Measurements from ENCODE around the gene RGS6. TPM values are rescaled to one million over a fixed set of nuclear protein-coding genes. Genes with fewer than 3 reads are reported as not detected.

Gene RGS6
- total RNA-seq, 1 donor from 2014 or later: 2.4 TPM

DNA sequence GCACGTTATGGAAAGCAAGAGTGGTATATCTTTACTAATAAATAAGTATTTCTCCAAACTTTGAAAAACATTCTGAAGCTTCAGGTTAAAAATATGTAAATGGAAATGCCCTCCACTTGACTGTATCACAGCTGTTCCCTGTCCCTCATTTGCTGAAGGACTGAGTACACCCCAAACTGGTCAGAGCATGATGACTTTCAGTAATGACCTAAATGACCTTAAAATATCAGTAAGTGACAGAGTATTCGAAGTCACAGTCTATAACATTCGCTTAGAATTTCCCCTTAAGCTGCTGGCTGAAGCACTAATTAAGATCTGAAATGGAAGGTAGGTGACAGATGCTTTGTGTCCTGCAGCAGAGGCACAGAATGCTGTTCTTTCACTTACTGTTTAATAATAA, 191.5 kb downstream of the RGS6 start:
- Mint-ChIP-seq H3K4me1 (ENCODE audit: low read depth) (peaks cover 5% of the 10 kb centered on the region), H3K36me3 (ENCODE audit: low read depth) (no peaks in the 10 kb centered on the region), H3K27me3 (ENCODE audit: insufficient read depth) (peaks cover 17% of the 10 kb centered on the region), H3K27ac (no peak overlapping the region), H3K9me3 (no peaks in the 10 kb centered on the region), H3K4me3 (no peak overlapping the region)
- DNase-seq (ENCODE audit: low spot score): no peak
- intact Hi-C loops (cut with micrococcal nuclease): no loop called here

GRCh38 chr14:72124171-72124570, 191.9 kb downstream of the RGS6 start:
- H3K36me3 Mint-ChIP-seq (ENCODE audit: low read depth): no peaks in the 10 kb centered on the region
- DNase-seq (ENCODE audit: low spot score): no peak
- H3K4me1 Mint-ChIP-seq (ENCODE audit: low read depth): peaks cover 6% of the 10 kb centered on the region
- H3K27ac Mint-ChIP-seq: no peak overlapping the region
- intact Hi-C loops (cut with micrococcal nuclease): no loop called here
- H3K4me3 Mint-ChIP-seq: no peak overlapping the region
- peaks cover 17% of the 10 kb centered on the region for H3K27me3 Mint-ChIP-seq (ENCODE audit: insufficient read depth)
- no peaks in the 10 kb centered on the region for H3K9me3 Mint-ChIP-seq

- Mint-ChIP-seq H3K4me1 (ENCODE audit: low read depth) (peaks cover 6% of the 10 kb centered on the region), H3K9me3 (no peaks in the 10 kb centered on the region), H3K36me3 (ENCODE audit: low read depth) (no peaks in the 10 kb centered on the region)
Observed at GRCh38 chr14:72126091-72126490, 193.9 kb downstream of the RGS6 start.

DNA sequence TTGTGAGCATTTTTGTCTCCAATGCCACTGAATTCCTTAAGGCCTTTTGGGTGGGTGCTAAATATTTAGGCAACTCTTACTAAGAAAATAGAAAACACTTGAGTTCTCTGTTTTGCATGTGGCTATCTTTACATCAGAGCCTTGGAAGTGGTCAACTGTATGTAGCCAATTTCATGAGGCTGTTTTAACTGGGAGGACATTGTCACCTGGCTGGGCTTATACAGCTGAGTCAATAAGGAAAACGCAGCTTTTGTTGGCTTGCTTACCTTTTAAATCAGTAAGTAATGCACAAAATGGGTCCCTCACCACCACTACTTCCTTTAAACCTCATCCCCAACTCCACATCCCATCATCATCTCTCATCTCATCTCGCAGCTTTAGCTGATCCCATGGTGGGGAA, 194.3 kb downstream of the RGS6 start:
- H3K9me3 Mint-ChIP-seq: no peaks in the 10 kb centered on the region
- no peak overlapping the region for H3K27ac Mint-ChIP-seq
- no peak for DNase-seq (ENCODE audit: low spot score)
- peaks cover 6% of the 10 kb centered on the region for H3K4me1 Mint-ChIP-seq (ENCODE audit: low read depth)
- peaks cover 19% of the 10 kb centered on the region for H3K27me3 Mint-ChIP-seq (ENCODE audit: insufficient read depth)
- intact Hi-C loops (cut with micrococcal nuclease): no loop called here
- H3K36me3 Mint-ChIP-seq (ENCODE audit: low read depth): no peaks in the 10 kb centered on the region
- H3K4me3 Mint-ChIP-seq: no peak overlapping the region

More at GRCh38 chr14:72126091-72126490, 193.9 kb downstream of the RGS6 start:
- DNase-seq (ENCODE audit: low spot score): no peak
- H3K27me3 Mint-ChIP-seq (ENCODE audit: insufficient read depth): peaks cover 18% of the 10 kb centered on the region
- intact Hi-C loops (cut with micrococcal nuclease): no loop called here
- no peak overlapping the region for H3K27ac Mint-ChIP-seq
- no peak overlapping the region for H3K4me3 Mint-ChIP-seq

DNA sequence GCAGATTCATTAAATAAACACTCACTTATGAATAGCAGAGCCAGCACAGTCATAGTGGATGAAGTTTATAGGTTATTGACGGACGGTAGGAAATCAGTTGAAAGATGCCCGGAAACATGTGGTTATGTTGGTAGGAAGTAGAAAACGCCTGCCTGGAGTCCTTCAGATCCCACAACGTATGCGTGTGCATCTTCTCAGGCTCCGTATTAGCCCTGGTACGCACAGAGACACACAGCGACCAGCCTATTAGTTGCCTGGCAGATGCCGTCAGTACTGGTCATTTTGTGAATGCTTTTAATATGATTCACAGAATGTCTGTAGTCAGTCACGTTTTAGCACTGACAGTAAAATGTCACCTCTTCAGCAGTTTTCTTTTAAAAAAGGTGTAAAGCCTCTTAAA, 196.4 kb downstream of the RGS6 start:
- no peak overlapping the region for H3K27ac Mint-ChIP-seq
- peaks cover 6% of the 10 kb centered on the region for H3K4me1 Mint-ChIP-seq (ENCODE audit: low read depth)
- H3K27me3 Mint-ChIP-seq (ENCODE audit: insufficient read depth): peaks cover 24% of the 10 kb centered on the region
- no peak overlapping the region for H3K4me3 Mint-ChIP-seq
- no peaks in the 10 kb centered on the region for H3K9me3 Mint-ChIP-seq
- no peaks in the 10 kb centered on the region for H3K36me3 Mint-ChIP-seq (ENCODE audit: low read depth)
- intact Hi-C loops (cut with micrococcal nuclease): no loop called here
- no peak for DNase-seq (ENCODE audit: low spot score)

DNA sequence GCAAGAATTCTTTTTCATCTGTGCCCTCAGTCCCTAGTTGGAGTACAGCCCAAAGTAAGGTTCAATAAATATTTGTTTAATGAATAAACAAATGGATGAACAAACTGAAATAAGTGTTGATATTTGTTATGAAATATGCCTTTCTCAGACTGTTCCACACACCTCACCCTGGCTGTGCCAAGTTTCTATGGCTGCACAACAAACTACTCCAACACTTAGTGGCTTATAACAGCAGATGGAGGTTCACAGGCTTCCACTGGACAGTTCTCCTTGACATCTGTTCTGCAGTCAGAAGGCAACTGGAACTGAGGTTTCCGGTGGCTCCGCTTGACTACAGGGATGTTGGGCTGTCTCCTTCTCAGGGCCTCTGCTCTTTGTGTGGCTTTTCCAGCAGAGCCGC, 197.1 kb downstream of the RGS6 start:
- Mint-ChIP-seq H3K27ac (no peak overlapping the region), H3K4me1 (ENCODE audit: low read depth) (peaks cover 6% of the 10 kb centered on the region), H3K27me3 (ENCODE audit: insufficient read depth) (peaks cover 26% of the 10 kb centered on the region), H3K9me3 (no peaks in the 10 kb centered on the region), H3K4me3 (no peak overlapping the region), H3K36me3 (ENCODE audit: low read depth) (no peaks in the 10 kb centered on the region)
- no peak for DNase-seq (ENCODE audit: low spot score)
- intact Hi-C loops (cut with micrococcal nuclease): no loop called here

DNA sequence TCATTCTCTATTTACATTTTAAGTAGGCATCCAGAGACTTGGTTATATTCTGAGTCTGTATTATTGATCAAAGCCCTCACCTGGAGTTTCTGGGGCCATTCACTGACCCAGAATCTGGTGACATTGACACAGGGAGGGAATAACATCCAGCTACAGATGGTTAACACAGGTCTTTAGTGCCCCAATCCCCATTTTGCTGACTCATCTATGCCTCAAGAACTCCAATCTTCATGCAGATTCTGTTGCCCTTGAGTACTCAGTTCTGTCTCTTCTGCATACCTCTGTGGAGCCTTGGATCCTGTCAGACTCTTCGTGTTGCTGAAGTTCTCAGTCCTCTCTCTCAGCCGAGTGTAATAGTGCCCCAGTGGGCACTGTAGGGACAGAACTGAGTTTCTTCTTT, 208.9 kb downstream of the RGS6 start:
- H3K27me3 Mint-ChIP-seq (ENCODE audit: insufficient read depth): peaks cover 2% of the 10 kb centered on the region
- no peaks in the 10 kb centered on the region for H3K36me3 Mint-ChIP-seq (ENCODE audit: low read depth)
- DNase-seq (ENCODE audit: low spot score): no peak
- H3K9me3 Mint-ChIP-seq: no peaks in the 10 kb centered on the region
- H3K27ac Mint-ChIP-seq: no peak overlapping the region
- no peaks in the 10 kb centered on the region for H3K4me1 Mint-ChIP-seq (ENCODE audit: low read depth)
- intact Hi-C loops (cut with micrococcal nuclease): no loop called here
- no peak overlapping the region for H3K4me3 Mint-ChIP-seq

GRCh38 chr14:72142328-72142727, 210.1 kb downstream of the RGS6 start:
- peaks cover 2% of the 10 kb centered on the region for H3K27me3 Mint-ChIP-seq (ENCODE audit: insufficient read depth)
- intact Hi-C loops (cut with micrococcal nuclease): no loop called here
- no peaks in the 10 kb centered on the region for H3K36me3 Mint-ChIP-seq (ENCODE audit: low read depth)
- H3K27ac Mint-ChIP-seq: no peak overlapping the region
- H3K4me1 Mint-ChIP-seq (ENCODE audit: low read depth): no peaks in the 10 kb centered on the region
- DNase-seq (ENCODE audit: low spot score): no peak
- no peak overlapping the region for H3K4me3 Mint-ChIP-seq
- no peaks in the 10 kb centered on the region for H3K9me3 Mint-ChIP-seq

- Mint-ChIP-seq H3K27ac (no peak overlapping the region), H3K9me3 (no peaks in the 10 kb centered on the region), H3K4me3 (no peak overlapping the region), H3K4me1 (ENCODE audit: low read depth) (no peaks in the 10 kb centered on the region), H3K36me3 (ENCODE audit: low read depth) (no peaks in the 10 kb centered on the region), H3K27me3 (ENCODE audit: insufficient read depth) (no peaks in the 10 kb centered on the region)
- intact Hi-C loops (cut with micrococcal nuclease): no loop called here
- DNase-seq (ENCODE audit: low spot score): no peak
Observed at GRCh38 chr14:72146241-72146640, 214.0 kb downstream of the RGS6 start.

- DNase-seq (ENCODE audit: low spot score): no peak
- intact Hi-C loops (cut with micrococcal nuclease): no loop called here
- Mint-ChIP-seq H3K4me1 (ENCODE audit: low read depth) (no peaks in the 10 kb centered on the region), H3K9me3 (no peaks in the 10 kb centered on the region), H3K36me3 (ENCODE audit: low read depth) (no peaks in the 10 kb centered on the region), H3K4me3 (no peak overlapping the region), H3K27ac (no peak overlapping the region), H3K27me3 (ENCODE audit: insufficient read depth) (peaks cover 4% of the 10 kb centered on the region)
Observed at GRCh38 chr14:72154645-72155378, 222.6 kb downstream of the RGS6 start.

DNA sequence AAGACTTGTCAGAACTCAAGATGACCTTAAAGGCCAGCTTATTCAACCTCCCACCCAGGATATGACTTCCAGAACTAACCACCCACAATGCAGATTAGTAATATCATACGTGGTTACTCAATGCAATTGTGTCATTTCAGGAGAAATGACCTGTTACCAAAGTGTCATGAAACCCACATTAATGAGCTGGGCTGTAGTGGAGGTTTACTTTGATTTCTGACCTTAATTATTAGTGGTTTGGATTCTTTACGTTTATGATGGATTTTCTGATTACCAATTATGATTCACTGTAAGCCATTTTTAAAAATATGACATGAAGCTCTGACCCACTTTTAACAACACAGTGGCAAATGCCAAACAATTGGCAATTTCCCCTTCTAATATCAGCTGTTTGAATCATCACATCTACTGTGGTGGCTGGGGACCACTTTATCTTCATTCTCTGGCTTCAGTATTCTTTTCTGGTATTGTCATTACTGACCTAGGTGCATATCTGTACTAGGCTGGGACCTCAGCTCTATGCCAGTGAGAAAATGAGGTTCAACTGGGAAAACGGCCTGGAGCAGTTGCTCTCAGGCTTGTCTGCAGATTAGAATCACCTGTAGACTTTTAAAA, 223.3 kb downstream of the RGS6 start:
- intact Hi-C loops (cut with micrococcal nuclease): no loop called here

GRCh38 chr14:72164420-72165228, 232.4 kb downstream of the RGS6 start:
- Mint-ChIP-seq H3K36me3 (ENCODE audit: low read depth) (no peaks in the 10 kb centered on the region), H3K9me3 (no peaks in the 10 kb centered on the region), H3K4me1 (ENCODE audit: low read depth) (no peaks in the 10 kb centered on the region), H3K4me3 (no peak overlapping the region), H3K27ac (no peak overlapping the region), H3K27me3 (ENCODE audit: insufficient read depth) (peaks cover 4% of the 10 kb centered on the region)
- DNase-seq (ENCODE audit: low spot score): no peak
- intact Hi-C loops (cut with micrococcal nuclease): no loop called here

More for the DNA sequence above, 223.3 kb downstream of the RGS6 start:
- no peak for DNase-seq (ENCODE audit: low spot score)
- Mint-ChIP-seq H3K9me3 (no peaks in the 10 kb centered on the region), H3K27me3 (ENCODE audit: insufficient read depth) (peaks cover 4% of the 10 kb centered on the region), H3K4me3 (no peak overlapping the region), H3K4me1 (ENCODE audit: low read depth) (no peaks in the 10 kb centered on the region), H3K36me3 (ENCODE audit: low read depth) (no peaks in the 10 kb centered on the region), H3K27ac (no peak overlapping the region)

DNA sequence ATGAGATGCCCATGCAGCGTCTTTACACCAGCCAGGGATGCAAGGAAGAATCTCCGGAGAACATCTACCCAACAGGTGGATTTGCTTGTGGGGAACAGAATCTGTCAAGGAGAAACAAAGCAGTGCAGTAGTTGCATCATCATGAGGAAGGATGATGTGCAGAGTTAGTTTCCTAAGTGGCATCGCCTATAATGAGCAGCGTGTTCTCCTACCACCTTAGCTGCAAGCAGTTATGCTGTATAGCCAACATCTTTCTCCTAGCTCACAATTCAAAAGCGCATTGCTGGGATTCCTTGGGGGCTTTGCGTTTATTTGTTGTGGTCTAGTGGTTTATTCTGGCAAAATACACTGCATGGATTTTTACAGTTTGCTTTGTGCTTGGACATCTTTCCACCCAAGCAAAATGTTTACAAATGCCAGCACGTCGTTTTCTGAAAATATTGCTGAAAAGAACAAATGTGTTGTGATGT, 233.0 kb downstream of the RGS6 start:
- Mint-ChIP-seq H3K36me3 (ENCODE audit: low read depth) (no peaks in the 10 kb centered on the region), H3K27ac (no peak overlapping the region), H3K9me3 (no peaks in the 10 kb centered on the region), H3K4me3 (no peak overlapping the region), H3K4me1 (ENCODE audit: low read depth) (no peaks in the 10 kb centered on the region), H3K27me3 (ENCODE audit: insufficient read depth) (peaks cover 4% of the 10 kb centered on the region)
- intact Hi-C loops (cut with micrococcal nuclease): no loop called here
- no peak for DNase-seq (ENCODE audit: low spot score)

All from activated T-helper 1 cell treated with anti-CD3 and anti-CD28 coated beads, Interleukin-12 subunit alpha, Interleukin-12 subunit beta, Interleukin-2, Interleukin-4 antibody, amounts not matched to agents 30 ng/mL and 10 ng/mL and 1 ng/mL, durations not matched to agents 14 hours and 24 hours and 36 hours (primary cell).